OCI-M1 (cell line): ENCODE results near the gene LDHAL6A.
"Not testable (repeated sequence)": the region's sequence is repeated elsewhere in the genome, so short reads cannot be mapped to it uniquely, and the experiment has no call there.

Source experiments
- DNase-seq: peaks from one replicate; lab custom pipeline; 2025; lab: John Stamatoyannopoulos, UW

Gene LDHAL6A

DNA sequence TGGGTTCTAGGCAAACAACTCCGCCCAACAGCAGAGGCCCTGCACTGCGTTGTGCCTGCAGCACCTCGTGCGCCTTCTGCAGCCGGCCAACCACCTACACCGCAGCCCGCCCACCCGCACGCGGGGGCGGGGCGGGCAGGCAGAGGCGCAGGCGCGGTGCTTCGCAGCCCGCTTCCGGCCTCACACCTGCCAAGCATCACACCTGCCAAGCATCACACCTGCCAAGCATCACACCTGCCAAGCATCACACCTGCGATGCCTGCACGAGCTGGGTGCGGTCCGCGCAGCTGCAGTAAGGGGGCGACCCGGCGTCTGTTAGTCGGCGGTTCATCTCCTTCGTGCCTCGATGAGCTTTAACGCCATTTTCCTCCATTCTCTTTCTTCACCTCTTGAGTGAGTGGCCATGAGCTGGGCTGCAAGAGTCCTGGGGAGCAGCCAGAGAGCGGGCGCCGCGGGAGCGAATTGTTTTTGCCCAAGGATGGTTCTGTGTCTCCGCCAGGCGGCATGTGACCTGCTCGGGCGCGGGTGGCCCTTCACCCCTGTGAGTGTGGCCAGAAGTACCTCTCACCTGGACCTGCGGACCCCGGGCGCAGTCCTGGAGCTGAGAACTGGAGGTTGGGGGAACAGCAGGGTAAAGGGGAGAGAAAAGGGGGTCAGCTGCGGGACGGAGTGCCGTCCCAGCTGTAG lies at the start of gene LDHAL6A:
TSS of gene LDHAL6A (plus strand) at position 171 of the 687 bp plus-strand sequence. CDS start 825 bp downstream, outside the sequence.
- DNase-seq, result no peak

DNA sequence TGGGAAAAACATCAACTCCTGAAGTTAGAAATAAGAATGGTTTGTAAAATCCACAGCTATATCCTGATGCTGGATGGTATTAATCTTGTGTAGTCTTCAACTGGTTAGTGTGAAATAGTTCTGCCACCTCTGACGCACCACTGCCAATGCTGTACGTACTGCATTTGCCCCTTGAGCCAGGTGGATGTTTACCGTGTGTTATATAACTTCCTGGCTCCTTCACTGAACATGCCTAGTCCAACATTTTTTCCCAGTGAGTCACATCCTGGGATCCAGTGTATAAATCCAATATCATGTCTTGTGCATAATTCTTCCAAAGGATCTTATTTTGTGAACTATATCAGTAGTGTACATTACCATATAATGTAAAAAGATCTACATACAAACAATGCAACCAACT lies 48.3 kb upstream of the LDHAL6A start:
- DNase-seq, result not testable (repeated sequence)

DNA sequence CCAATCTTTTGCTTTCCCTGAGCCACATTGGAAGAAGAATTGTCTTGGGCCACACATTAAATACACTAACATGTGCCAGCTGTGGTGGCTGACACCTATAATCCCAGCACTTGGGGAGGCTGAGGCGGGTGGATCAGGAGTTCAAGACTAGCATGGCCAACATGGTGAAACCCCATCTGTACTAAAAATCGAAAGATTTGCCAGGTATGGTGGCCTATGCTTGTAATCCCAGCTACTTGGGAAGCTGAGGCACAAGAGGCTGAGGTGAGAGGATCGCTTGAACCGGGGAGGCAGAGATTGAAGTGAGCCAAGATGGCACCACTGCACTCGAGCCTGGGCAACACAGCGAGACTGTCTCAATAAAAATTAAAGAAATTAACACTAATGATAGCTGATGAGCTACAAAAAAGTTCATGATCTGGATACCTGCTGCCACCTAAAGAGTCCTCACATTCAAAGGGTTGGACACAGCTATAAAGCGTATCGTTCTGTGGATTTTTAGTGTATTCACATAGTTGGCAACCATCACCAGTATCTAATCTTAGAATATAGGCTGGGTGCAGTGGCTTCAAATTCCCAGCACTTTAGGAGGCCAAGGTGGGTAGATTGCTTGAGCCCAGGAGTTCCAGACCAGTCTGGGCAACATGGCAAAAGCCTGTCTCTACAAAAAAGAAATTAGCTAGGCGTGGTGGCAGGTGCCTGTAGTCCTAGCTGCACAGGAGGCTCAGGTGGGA lies 46.9 kb upstream of the LDHAL6A start:
- DNase-seq, result no peak

DNA sequence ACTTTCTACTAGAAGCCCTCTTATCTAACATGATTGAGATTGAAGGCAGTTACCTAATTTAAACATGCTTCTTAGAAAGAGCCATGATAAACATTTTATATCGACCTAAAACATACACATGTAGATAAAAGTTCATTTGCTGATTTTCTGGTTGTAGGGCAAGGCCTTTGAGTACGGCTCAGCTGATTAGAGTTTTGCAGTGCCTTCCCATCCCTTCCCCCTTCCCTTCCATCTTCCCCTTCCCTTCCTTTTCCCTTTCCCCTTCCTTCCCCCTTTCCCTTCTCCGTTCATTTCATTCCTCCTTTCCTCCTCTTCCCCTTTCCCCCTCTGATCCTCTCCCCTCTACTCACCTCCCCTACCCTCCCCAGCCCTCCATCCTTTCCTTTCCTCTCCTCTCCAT lies 39.2 kb upstream of the LDHAL6A start:
- no peak for DNase-seq

DNA sequence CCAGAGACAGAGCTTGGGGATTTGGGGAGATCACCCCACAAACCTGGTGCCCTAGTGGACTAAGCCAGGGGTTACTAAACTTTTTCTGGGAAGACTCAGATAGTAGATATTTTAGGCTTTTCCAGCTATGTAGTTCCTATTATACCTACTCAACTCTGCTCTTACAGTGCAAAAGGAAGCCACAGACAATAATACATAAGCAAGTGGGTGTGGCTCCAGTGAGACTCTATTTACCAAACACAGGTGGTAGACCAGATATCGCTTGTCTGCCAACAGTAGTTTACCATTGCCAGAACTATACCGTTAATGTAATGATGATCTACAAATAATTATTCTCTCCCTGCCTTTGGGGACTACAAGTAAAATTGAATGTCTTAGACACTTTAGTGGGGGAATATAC lies 36.6 kb upstream of the LDHAL6A start:
- no peak for DNase-seq

DNA sequence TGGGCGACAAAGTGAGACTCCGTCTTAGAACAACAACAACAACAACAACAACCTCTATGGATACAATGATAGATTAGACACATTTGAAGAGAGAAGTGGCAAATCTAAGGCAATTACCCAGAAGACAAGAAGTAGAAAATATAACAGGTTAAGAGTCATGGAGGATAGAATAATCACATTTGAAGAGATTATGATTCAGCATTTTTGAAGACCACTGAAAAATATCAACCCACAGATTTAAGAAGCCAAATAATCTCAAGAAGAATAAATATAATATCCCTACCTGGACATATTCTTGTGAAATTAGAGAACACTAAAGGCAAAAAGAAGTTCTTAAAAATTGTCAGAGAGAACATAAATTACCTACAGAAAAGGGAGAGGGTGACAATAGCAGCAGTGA lies 35.6 kb upstream of the LDHAL6A start:
- no peak for DNase-seq

DNA sequence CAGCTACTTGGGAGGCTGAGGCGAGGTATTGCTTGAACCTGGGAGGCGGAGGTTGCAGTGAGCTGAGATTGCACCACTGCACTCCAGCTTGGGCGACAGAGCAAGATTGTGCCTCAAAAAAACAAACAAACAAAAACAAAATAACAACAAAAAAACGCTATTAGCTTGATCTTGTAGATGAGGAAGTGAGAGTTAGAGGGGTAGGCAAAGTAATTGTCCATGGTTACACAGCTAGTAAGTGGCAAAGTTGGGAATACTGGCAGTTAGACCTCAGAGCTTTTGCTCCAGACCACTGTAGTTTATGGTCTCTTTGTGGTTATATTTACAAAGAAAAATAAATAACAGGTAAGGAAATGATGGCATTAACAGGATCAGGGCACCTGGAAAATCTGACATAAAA lies 28.4 kb upstream of the LDHAL6A start:
- no peak for DNase-seq

DNA sequence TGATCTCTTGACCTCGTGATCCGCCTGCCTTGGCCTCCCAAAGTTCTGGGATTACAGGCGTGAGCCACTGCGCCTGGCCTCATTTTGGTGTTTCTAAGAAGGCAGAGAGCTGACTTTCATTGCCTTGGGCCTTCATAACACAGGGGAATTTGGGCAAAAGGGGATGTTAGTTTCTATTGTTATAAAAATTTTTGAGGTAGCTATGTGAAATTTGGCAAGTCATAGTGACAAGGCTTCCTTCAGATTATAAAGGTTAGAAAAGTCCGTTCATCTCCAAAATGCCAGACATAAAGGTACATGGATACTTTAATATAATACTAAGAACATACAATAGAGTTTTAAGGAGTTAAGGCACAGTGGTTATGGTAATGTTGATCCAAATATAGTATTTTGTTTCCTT lies 26.3 kb upstream of the LDHAL6A start:
- peak; percentile 11 for DNase-seq

DNA sequence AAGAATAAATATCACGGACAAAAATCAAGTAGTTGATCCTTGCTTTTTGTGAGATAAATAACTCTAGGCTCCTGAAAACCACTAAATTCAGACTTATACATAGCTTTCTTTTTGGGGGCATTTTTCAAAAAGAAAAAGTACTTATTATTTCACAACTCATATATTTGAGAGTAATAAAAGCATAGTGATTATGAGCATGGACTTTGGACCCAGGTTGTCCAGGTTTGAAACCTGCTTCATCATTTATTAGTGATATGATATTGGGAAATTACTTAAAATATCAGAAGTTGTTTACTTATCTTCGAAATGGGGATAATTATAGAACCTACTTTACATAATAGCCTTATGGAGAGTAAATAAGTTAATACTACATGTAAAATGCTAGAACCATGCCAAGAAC lies 17.0 kb upstream of the LDHAL6A start:
- DNase-seq, result no peak

DNA sequence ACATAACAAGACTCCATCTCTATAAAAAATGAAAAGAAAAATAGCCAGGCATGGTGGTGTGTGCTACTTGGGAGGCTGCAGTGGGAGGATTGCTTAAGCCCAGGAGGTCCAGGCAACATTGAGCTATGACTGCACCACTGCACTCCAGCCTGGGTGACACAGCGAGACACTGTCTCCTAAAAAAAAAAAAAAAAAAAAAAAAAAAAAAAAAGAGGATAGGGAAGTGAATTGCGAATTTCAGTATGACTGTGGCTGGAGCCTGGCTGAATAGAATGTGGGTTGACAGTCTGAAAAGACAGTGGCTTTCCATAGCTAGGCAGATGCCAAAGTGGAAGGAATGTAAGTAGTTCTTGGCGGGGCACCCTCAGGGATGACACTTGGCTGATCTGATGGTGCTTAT lies 6.4 kb upstream of the LDHAL6A start:
- DNase-seq, result no peak

DNA sequence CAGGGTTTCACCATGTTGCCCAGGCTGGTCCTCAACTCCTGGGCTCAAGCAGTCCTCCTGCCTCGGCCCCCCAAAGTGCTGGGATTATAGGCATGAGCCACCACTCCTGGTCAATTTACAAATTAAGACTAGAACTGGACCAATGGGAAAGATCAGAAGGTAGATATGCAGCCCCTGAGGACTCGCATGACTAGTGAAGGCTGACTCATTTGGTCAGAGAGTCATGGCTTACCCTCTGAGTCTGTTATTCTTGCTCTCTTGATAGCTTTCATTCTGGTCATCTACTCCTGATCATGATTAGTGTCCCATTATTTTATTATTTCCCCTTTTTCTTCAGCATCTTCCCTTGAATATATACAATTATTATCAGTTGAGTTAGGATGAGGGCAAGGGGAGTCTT lies 2.7 kb upstream of the LDHAL6A start:
- DNase-seq, result no peak

DNA sequence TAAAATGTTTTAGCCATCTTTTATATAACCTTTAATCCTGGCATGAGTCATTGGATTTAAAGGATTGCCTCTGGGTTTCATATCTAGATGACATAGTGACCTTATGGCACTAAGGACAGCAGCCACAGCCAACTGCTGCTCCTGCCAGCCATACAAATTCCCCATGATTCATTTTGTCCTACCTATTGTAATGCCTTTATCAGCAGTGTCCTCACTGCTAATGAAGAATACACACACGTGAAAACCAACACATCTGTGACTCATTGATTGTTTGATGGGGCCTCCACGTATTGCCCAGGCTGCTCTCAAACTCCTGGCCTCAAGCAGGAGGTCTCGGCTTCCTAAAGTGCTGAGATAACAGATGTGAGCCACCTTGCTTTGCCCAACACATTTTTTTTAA lies 1.8 kb downstream of the LDHAL6A start:
- DNase-seq, result peak; percentile 39

DNA sequence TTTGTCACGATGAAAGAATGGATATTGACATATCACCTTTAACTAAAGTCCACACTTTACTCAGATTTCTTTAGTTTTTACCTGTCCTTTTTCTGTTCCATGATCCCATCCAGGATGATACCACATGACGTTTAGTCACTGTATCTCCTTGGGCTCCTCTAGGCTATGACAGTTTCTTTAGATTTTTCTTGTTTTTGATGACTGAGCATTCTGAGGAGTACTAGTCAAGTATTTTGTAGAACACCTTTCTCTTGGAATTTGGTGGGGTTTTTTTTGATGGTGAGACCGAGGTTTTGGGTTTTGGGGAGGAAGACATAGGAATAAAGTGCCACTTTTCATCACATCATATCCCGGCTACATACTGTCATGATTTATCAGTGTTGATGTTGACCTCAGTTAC lies 4.0 kb downstream of the LDHAL6A start:
- DNase-seq, result no peak

DNA sequence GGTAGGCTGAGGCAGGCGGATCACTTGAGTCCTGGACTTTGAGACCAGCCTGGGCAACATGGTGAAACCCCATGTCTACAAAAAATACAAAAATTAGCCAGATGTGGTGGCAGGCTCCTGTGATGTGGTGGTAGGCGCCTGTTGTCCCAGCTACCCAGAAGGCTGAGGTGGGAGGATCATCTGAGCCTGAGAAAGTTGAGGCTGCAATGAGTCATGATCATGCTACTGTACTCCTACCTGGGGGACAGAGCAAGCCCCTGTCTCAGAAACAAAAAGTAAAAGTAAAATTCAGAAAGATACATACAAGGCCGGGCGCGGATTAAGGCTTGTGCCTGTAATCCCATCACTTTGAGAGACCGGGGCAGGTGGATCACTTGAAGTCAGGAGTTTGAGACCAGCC lies 6.3 kb downstream of the LDHAL6A start:
- DNase-seq, result no peak

DNA sequence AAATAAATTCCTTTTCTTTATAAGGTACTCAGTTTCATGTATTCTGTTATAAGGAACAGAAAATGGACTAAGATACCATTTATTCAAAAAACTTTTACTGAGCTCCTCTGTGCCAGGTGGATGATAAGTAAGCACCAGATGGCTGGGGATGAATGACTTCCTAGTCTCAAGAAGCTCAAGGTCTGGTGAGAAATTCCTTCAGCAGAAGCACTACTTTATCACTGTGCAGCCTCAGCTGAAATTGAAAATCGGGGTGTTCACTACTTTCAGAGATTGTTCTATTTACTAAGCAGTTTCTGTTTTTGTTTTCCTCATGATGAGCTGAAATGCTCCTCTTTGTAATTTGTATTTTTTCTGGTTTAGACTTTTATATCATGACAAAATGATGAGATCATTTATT lies 7.8 kb downstream of the LDHAL6A start:
- DNase-seq, result no peak

DNA sequence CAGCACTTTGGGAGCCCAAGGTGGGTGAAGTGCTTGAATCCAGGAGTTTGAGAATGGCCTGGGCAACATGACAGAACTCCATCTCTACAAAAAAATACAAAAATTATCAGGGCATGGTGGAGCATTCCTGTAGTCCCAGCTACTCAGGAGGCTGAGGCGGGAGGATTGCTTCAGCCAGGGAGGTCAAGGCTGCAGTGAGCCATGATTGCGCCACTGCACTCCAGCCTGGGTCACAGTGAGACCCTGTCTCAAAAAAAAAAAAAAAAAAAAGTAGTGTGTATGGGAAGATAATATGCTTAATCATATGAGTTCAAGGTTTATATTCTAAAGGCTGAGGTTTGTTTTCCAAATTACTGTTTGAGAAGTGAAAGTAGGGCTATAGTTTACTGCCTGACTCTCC lies 10.7 kb downstream of the LDHAL6A start:
- no peak for DNase-seq

DNA sequence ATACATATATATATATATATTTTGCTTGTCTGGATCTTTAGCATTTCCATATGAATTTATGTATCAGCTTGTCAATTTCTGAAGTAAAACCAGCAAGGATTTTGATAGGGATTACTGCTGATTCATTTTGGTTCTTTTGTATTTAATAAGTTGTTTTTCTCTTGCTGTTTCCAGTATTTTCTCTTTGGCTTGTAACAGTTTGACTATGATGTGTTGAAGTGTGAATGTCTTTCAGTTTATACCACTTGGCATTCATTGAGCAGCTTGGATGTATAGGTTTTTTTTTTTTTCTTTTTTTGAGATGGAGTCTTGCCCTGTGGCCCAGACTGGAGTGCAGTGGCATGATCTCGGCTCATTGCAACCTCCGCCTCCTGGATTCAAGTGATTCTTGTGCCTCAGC lies 12.4 kb downstream of the LDHAL6A start:
- DNase-seq, result no peak

DNA sequence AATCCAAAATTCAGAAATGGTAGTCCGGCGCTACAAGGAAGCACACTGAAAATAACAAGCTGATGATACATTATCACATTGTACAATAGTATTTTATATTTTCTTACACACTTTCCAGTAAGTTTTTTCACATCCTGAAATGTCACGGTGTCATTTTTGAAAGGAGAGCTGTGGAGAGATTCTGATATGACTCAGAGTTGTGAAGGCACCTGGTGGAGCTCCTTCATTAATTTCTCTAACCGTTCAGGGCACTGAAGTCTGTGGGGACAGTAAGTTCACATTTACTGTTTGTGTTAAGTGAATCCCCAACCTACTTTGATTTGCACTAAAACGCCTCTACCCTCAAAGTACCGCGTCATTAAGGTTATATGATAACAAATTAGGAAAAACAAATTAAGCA lies 13.3 kb downstream of the LDHAL6A start:
- DNase-seq, result no peak

DNA sequence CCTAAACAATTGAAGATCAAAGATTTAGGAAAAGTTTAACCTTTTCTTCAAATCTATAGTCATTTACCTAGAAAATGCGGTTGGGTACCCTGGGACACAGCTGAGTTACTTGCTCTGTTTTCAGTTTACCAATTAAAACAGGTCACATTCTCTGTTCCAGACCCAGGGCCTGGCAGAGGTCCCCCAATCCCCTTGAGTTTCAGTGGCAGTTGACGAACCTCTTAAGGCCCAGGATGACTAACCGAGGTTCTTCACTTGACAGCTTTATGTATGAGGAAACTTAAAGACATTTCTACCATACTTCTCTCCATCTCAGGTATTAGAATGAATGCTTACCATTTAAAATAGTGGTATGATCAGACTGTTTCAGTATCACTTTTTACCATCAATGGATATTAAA lies 16.3 kb downstream of the LDHAL6A start:
- DNase-seq, result no peak

DNA sequence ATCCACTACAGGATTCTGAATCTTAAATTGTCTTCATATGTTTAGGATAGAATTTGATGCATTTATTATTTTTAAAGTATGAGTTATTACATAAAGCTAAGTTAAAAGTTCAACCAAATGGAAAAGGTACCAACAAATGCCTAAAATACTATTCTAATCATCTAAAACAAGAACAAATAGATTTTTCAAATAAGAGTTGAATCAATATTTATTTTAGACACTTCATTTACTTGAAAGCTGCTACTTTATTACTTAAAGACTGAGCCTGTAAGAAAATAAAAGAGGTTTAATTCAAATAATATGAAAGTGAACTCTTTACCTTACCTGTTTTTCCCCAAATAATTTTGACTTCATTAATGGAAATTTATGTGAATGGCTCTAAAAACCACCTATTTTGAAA lies 16.9 kb downstream of the LDHAL6A start:
- no peak for DNase-seq

DNA sequence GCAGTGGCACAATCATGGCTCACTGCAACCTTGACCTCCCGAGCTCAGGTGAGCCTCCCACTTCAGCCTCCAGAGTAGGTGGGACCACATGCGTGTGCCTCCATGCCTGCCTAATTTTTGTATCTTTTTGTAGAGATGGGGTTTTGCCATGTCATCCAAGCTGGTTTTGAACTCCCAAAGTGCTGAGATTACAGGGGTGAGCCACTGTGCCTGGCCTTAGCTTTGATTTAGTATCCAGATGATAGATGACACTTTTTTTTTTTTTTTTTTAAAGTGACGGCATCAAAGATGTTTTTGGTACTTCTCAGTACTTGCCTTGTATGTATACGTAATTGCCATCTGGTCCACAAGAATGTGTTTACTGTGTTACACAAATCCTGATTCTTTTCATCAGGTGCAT lies 23.4 kb downstream of the LDHAL6A start:
- DNase-seq, result no peak

DNA sequence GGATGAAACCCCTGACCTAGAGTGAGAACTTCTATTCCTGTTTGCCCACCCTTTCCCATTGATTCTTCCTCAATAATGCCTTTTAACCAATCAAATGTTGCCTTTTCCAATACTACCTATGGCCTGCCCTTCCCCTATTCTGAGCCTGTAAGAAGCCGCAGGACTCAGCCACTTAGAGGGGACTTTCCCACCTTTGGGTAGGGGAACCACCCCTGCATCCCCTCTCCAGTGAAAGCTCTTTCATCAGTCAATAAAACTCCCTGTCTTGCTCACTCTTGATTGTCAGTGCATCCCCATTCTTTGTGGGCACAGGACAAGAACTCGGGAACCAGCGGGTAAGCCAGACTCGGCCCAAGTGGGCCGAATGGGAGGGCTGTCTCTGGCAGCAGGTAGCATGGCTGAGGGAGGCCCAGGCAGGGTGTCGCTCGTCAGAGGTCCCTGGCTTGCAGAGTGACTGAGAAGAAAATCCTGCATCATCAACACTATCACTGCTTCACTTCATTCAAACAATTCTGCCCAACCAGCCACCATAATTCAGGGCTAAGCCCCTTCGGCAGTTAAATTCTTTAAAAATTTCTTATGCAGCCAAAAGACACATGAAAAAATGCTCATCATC lies 30.4 kb downstream of the LDHAL6A start:
- DNase-seq, result no peak

DNA sequence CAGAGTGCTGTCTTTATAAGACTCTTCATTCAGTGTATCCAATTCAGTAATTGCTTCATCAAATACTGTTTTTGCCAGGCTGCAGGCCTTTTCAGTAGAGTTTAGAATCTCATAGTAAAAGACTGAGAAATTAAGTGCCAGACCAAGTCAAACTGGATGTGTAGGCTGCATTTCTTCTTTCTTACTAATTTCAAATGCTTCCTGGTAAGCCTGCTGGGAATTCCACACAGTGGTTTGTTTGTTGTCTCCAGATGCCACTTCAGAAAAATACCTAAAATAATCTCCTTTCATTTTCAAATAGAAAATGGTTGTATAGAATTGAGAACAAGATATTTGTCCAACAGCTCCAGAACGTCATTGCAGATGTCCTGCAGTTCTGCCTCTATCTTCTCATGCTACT lies 34.7 kb downstream of the LDHAL6A start:
- DNase-seq, result no peak
